ENCODE results near the gene GPR162. TPM values are rescaled to one million over a fixed set of nuclear protein-coding genes. Genes with fewer than 3 reads are reported as not detected.
A peak's percentile ranks its signal among the peaks of the same experiment; 100 is the strongest.

Gene GPR162
- total and polyA plus RNA-seq, 10 of the 15 experiments (the other 5 are each of a cell fraction or from before 2014, with no cell fraction given): not detected

- TF ChIP-seq, protein P1, sequence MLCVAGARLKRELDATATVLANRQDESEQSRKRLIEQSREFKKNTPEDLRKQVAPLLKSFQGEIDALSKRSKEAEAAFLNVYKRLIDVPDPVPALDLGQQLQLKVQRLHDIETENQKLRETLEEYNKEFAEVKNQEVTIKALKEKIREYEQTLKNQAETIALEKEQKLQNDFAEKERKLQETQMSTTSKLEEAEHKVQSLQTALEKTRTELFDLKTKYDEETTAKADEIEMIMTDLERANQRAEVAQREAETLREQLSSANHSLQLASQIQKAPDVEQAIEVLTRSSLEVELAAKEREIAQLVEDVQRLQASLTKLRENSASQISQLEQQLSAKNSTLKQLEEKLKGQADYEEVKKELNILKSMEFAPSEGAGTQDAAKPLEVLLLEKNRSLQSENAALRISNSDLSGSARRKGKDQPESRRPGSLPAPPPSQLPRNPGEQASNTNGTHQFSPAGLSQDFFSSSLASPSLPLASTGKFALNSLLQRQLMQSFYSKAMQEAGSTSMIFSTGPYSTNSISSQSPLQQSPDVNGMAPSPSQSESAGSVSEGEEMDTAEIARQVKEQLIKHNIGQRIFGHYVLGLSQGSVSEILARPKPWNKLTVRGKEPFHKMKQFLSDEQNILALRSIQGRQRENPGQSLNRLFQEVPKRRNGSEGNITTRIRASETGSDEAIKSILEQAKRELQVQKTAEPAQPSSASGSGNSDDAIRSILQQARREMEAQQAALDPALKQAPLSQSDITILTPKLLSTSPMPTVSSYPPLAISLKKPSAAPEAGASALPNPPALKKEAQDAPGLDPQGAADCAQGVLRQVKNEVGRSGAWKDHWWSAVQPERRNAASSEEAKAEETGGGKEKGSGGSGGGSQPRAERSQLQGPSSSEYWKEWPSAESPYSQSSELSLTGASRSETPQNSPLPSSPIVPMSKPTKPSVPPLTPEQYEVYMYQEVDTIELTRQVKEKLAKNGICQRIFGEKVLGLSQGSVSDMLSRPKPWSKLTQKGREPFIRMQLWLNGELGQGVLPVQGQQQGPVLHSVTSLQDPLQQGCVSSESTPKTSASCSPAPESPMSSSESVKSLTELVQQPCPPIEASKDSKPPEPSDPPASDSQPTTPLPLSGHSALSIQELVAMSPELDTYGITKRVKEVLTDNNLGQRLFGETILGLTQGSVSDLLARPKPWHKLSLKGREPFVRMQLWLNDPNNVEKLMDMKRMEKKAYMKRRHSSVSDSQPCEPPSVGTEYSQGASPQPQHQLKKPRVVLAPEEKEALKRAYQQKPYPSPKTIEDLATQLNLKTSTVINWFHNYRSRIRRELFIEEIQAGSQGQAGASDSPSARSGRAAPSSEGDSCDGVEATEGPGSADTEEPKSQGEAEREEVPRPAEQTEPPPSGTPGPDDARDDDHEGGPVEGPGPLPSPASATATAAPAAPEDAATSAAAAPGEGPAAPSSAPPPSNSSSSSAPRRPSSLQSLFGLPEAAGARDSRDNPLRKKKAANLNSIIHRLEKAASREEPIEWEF (IDR thresholded peaks at IDR 0.05; ENCODE audit: insufficient replicate concordance, low read depth, low read length): no peak
- TF ChIP-seq CHD2 (IDR thresholded peaks at IDR 0.05; ENCODE audit: borderline replicate concordance, low read depth, low read length) (peak; percentile 97), NFYB (IDR thresholded peaks at IDR 0.05; ENCODE audit: insufficient read depth, low read depth, low read length) (peak; percentile 99), MLLT1 (IDR thresholded peaks at IDR 0.05) (peak; percentile 55; the same call in 1 of the 2 replicates), SMC3 (IDR thresholded peaks at IDR 0.05; ENCODE audit: borderline replicate concordance, low read length) (no peak), KDM1A (IDR thresholded peaks at IDR 0.05; ENCODE audit: borderline replicate concordance) (no peak), ZNF274 (IDR thresholded peaks at IDR 0.05; ENCODE audit: insufficient read depth, insufficient read length) (no peak), CREM (IDR thresholded peaks at IDR 0.05; ENCODE audit: low read depth) (peak; percentile 88), POU2F2 (IDR thresholded peaks at IDR 0.05; ENCODE audit: borderline replicate concordance, low read depth, low read length) (peak; percentile 80; the same call in 1 of the 3 replicates), TBL1XR1 (IDR thresholded peaks at IDR 0.05; ENCODE audit: low read depth, low read length) (0 out of 2 replicates have a peak, but pooled peaks have one; percentile 11), SMARCA5 (IDR thresholded peaks at IDR 0.05) (peak; percentile 64; the same call in 1 of the 2 replicates), IRF3 (IDR thresholded peaks at IDR 0.05) (peak; percentile 95), NFIC (IDR thresholded peaks at IDR 0.05; ENCODE audit: low read depth, low read length) (no peak), SMAD1 (IDR thresholded peaks at IDR 0.05; ENCODE audit: low read depth, partially characterized antibody) (peak; percentile 64)
- TF ChIP-seq, protein P2, sequence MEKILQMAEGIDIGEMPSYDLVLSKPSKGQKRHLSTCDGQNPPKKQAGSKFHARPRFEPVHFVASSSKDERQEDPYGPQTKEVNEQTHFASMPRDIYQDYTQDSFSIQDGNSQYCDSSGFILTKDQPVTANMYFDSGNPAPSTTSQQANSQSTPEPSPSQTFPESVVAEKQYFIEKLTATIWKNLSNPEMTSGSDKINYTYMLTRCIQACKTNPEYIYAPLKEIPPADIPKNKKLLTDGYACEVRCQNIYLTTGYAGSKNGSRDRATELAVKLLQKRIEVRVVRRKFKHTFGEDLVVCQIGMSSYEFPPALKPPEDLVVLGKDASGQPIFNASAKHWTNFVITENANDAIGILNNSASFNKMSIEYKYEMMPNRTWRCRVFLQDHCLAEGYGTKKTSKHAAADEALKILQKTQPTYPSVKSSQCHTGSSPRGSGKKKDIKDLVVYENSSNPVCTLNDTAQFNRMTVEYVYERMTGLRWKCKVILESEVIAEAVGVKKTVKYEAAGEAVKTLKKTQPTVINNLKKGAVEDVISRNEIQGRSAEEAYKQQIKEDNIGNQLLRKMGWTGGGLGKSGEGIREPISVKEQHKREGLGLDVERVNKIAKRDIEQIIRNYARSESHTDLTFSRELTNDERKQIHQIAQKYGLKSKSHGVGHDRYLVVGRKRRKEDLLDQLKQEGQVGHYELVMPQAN (conservative IDR thresholded peaks at IDR 0.05): peak; percentile 99
Measured at GRCh38 chr12:6851153-6851920, 29.7 kb downstream of the GPR162 start, which contains the start of gene CDCA3 (continued).

All from GM12878 (cell line).